ENCODE results near the gene POMC.
"Not testable (repeated sequence)": the region's sequence is repeated elsewhere in the genome, so short reads cannot be mapped to it uniquely, and the experiment has no call there.

The POMC gene

GRCh38 chr2:25177211-25177611, 8.8 kb upstream of the POMC start:
- FAIRE-seq (no peak), DNase-seq (ENCODE audit: insufficient read length, low spot score) (no peak)

- FAIRE-seq, result no peak
- no peak for DNase-seq (ENCODE audit: insufficient read length, low spot score)
Measured at GRCh38 chr2:25176541-25177181, 8.3 kb upstream of the POMC start.

- FAIRE-seq, result no peak
- DNase-seq (ENCODE audit: insufficient read length, low spot score), result no peak
Measured at GRCh38 chr2:25176138-25176537, 7.8 kb upstream of the POMC start.

- no peak for DNase-seq (ENCODE audit: insufficient read length, low spot score)
- no peak for FAIRE-seq
Measured at GRCh38 chr2:25174192-25174861, 5.9 kb upstream of the POMC start.

GRCh38 chr2:25173719-25174118, 5.3 kb upstream of the POMC start:
- FAIRE-seq (no peak), DNase-seq (ENCODE audit: insufficient read length, low spot score) (no peak)

- no peak for FAIRE-seq
- no peak for DNase-seq (ENCODE audit: insufficient read length, low spot score)
Measured at GRCh38 chr2:25170888-25171287, 2.5 kb upstream of the POMC start.

- no peak for DNase-seq (ENCODE audit: insufficient read length, low spot score)
- FAIRE-seq, result peak; percentile 56
Measured at GRCh38 chr2:25169073-25169470, 692 bp upstream of the POMC start.

- peak; percentile 94 for FAIRE-seq
- DNase-seq (ENCODE audit: insufficient read length, low spot score), result peak; percentile 70
Measured at GRCh38 chr2:25165992-25166875, 2.1 kb downstream of the POMC start.

GRCh38 chr2:25164561-25164960, 3.8 kb downstream of the POMC start:
- DNase-seq (ENCODE audit: insufficient read length, low spot score) (no peak), FAIRE-seq (no peak)

GRCh38 chr2:25162061-25162460, 6.3 kb downstream of the POMC start:
- not testable (repeated sequence) for DNase-seq (ENCODE audit: insufficient read length, low spot score); FAIRE-seq

GRCh38 chr2:25161055-25161781, 7.2 kb downstream of the POMC start:
- DNase-seq (ENCODE audit: insufficient read length, low spot score) (no peak), FAIRE-seq (no peak)

- no peak for DNase-seq (ENCODE audit: insufficient read length, low spot score)
- FAIRE-seq, result no peak
Measured at GRCh38 chr2:25160376-25160775, 8.0 kb downstream of the POMC start.

- DNase-seq (ENCODE audit: insufficient read length, low spot score) (no peak), FAIRE-seq (no peak)
Measured at GRCh38 chr2:25159949-25160348, 8.4 kb downstream of the POMC start.

GRCh38 chr2:25158096-25158852, 10.1 kb downstream of the POMC start:
- FAIRE-seq, result no peak
- DNase-seq (ENCODE audit: insufficient read length, low spot score), result no peak

- FAIRE-seq (no peak), DNase-seq (ENCODE audit: insufficient read length, low spot score) (no peak)
Measured at GRCh38 chr2:25155401-25155800, 13.0 kb downstream of the POMC start.

GRCh38 chr2:25151718-25152117, 16.7 kb downstream of the POMC start:
- DNase-seq (ENCODE audit: insufficient read length, low spot score) (no peak), FAIRE-seq (no peak)

- DNase-seq (ENCODE audit: insufficient read length, low spot score); FAIRE-seq: not testable (repeated sequence)
Measured at GRCh38 chr2:25150993-25151392, 17.4 kb downstream of the POMC start.

- no peak for FAIRE-seq
- no peak for DNase-seq (ENCODE audit: insufficient read length, low spot score)
Measured at GRCh38 chr2:25149646-25150045, 18.7 kb downstream of the POMC start.

GRCh38 chr2:25146896-25147295, 21.5 kb downstream of the POMC start:
- no peak for FAIRE-seq
- DNase-seq (ENCODE audit: insufficient read length, low spot score), result no peak

GRCh38 chr2:25145803-25146202, 22.6 kb downstream of the POMC start:
- FAIRE-seq (no peak), DNase-seq (ENCODE audit: insufficient read length, low spot score) (no peak)

Data from GM19239 (cell line).